IMR-90 (cell line): ENCODE results near the gene MAN2C1. TPM values are rescaled to one million over a fixed set of nuclear protein-coding genes. Genes with fewer than 3 reads are reported as not detected.

ENCODE experiments used
- ATAC-seq: fragments of 200-7000 bp; cut with Tn5 transposase; 2 replicates; pipeline ENCODE4 v1.9.1; 2020; ENCODE audit warnings: low read depth, mild to moderate bottlenecking, moderate library complexity
- BruUV-seq: library from RNA; stranded (reverse); fragments of 400-500 nt; replicated peaks from 2 replicates; lab custom pipeline; 2021; lab: Mats Ljungman, UMichigan
- CTCF ChIA-PET: fragments of 300-600 bp; formaldehyde crosslinking; extraction: SDS; loops from one replicate; lab custom pipeline; 2021; ENCODE audit warnings: antibody characterized with exemption; lab: Yijun Ruan, JAX
- POLR2A ChIA-PET: fragments of 300-600 bp; sonication (Branson Sonifier 250); formaldehyde crosslinking; loops from one replicate; lab custom pipeline; 2022; ENCODE audit warnings: antibody characterized with exemption; ENCODE audit not compliant: unreplicated experiment; lab: Charles Lee
- DNase-seq: peaks from one replicate; pipeline ENCODE4 v3.0.0; 2013
- H2AFZ ChIP-seq: replicated peaks from 2 replicates; pipeline ENCODE3; 2013; ENCODE audit warnings: low read length, mild to moderate bottlenecking; ENCODE audit not compliant: poor library complexity
- H2AK5ac ChIP-seq: 2 replicates; pipeline ENCODE4 v1.6.1; 2013; ENCODE audit warnings: low read depth, low read length, inconsistent platforms
- H2AK9ac ChIP-seq: replicated peaks from 2 replicates; pipeline ENCODE3; 2013; ENCODE audit warnings: mild to moderate bottlenecking, low read depth, low read length, moderate library complexity; ENCODE audit not compliant: poor library complexity
- H2BK120ac ChIP-seq: 2 replicates; pipeline ENCODE4 v1.6.1; 2013; ENCODE audit warnings: low read depth, low read length, inconsistent platforms
- H2BK15ac ChIP-seq: 3 replicates; pipeline ENCODE4 v1.6.1; 2013; ENCODE audit warnings: low read depth, low read length, inconsistent platforms
- H2BK20ac ChIP-seq: 2 replicates; pipeline ENCODE4 v1.6.1; 2013; ENCODE audit warnings: low read depth, mild to moderate bottlenecking, inconsistent platforms, low read length, moderate library complexity
- H2BK5ac ChIP-seq: 2 replicates; pipeline ENCODE4 v1.6.1; 2013; ENCODE audit warnings: mild to moderate bottlenecking, low read depth, low read length, inconsistent platforms; ENCODE audit not compliant: poor library complexity, severe bottlenecking
- H3K14ac ChIP-seq: replicated peaks from 2 replicates; pipeline ENCODE4 v1.6.1; 2013; ENCODE audit warnings: low read depth, low read length, inconsistent platforms
- H3K18ac ChIP-seq: 2 replicates; pipeline ENCODE4 v1.6.1; 2013; ENCODE audit warnings: low read depth, low read length, control low read depth
- H3K23ac ChIP-seq: 2 replicates; pipeline ENCODE4 v1.6.1; 2013; ENCODE audit warnings: low read depth, low read length, inconsistent platforms
- H3K27ac ChIP-seq: 2 replicates; pipeline ENCODE4 v1.5.1; 2013; ENCODE audit warnings: mild to moderate bottlenecking, control low read depth, low read length; ENCODE audit not compliant: insufficient read depth
- H3K27me3 ChIP-seq: 2 replicates; pipeline ENCODE4 v1.6.1; 2013; ENCODE audit warnings: low read length; ENCODE audit not compliant: control insufficient read depth, insufficient read depth
- H3K36me3 ChIP-seq: 2 replicates; pipeline ENCODE4 v1.6.1; 2013; ENCODE audit warnings: low read length, mixed read lengths; ENCODE audit not compliant: control insufficient read depth, insufficient read depth
- H3K4ac ChIP-seq: 2 replicates; pipeline ENCODE4 v1.6.1; 2013; ENCODE audit warnings: low read depth, low read length, inconsistent platforms
- H3K4me1 ChIP-seq: 2 replicates; pipeline ENCODE4 v1.6.1; 2013; ENCODE audit warnings: low read length, mixed read lengths; ENCODE audit not compliant: control insufficient read depth, insufficient read depth
- H3K4me2 ChIP-seq: 2 replicates; pipeline ENCODE4 v1.6.1; 2013; ENCODE audit warnings: low read depth, mild to moderate bottlenecking, control low read depth, low read length, moderate library complexity
- H3K4me3 ChIP-seq: 2 replicates; pipeline ENCODE4 v1.5.1; 2013; ENCODE audit warnings: low read depth, mild to moderate bottlenecking, control low read depth, low read length, moderate library complexity; ENCODE audit not compliant: insufficient read depth
- H3K56ac ChIP-seq: 2 replicates; pipeline ENCODE4 v1.6.1; 2013; ENCODE audit warnings: low read length, inconsistent platforms; ENCODE audit not compliant: insufficient read depth; ENCODE audit errors: extremely low read depth
- H3K79me1 ChIP-seq, 2 experiments: 2 replicates each; pipeline ENCODE4 v1.6.1; 2013; ENCODE audit warnings: low read length in 2 of 2, inconsistent platforms in 1 of 2, low read depth in 1 of 2
- H3K9ac ChIP-seq: 2 replicates; pipeline ENCODE4 v1.6.1; 2013; ENCODE audit warnings: low read depth, low read length, control low read depth
- H3K9me1 ChIP-seq: 2 replicates; pipeline ENCODE4 v1.6.1; 2013; ENCODE audit warnings: low read length, inconsistent platforms; ENCODE audit not compliant: insufficient read depth
- H3K9me3 ChIP-seq: 2 replicates; pipeline ENCODE4 v1.6.1; 2013; ENCODE audit warnings: low read length; ENCODE audit not compliant: control insufficient read depth, insufficient read depth
- H4K20me1 ChIP-seq: 2 replicates; pipeline ENCODE4 v1.6.1; 2013; ENCODE audit warnings: low read length, inconsistent platforms; ENCODE audit not compliant: insufficient read depth
- H4K5ac ChIP-seq: 2 replicates; pipeline ENCODE4 v1.6.1; 2013; ENCODE audit warnings: mild to moderate bottlenecking, low read depth, low read length, control low read depth
- H4K8ac ChIP-seq, 2 experiments: 2 replicates each; pipeline ENCODE4 v1.6.1; 2013; ENCODE audit warnings: low read depth in 2 of 2, low read length in 2 of 2, control low read depth in 1 of 2, inconsistent platforms in 1 of 2
- H4K91ac ChIP-seq: 2 replicates; pipeline ENCODE4 v1.6.1; 2013; ENCODE audit warnings: low read depth, low read length, inconsistent platforms; ENCODE audit not compliant: insufficient read depth
- CEBPB ChIP-seq: IDR thresholded peaks from 2 replicates; pipeline ENCODE4 v1.6.1; 2012; ENCODE audit warnings: low read depth, low read length, improper control_type of control experiment
- CHD1 ChIP-seq: IDR thresholded peaks from 2 replicates; pipeline ENCODE4 v1.6.1; 2012; ENCODE audit warnings: low read depth, low read length, improper control_type of control experiment
- FOS ChIP-seq: fragments of 150-350 bp; IDR thresholded peaks from 2 replicates; pipeline ENCODE4 v1.6.1; 2016; ENCODE audit warnings: low read depth, low read length
- MAFK ChIP-seq: IDR thresholded peaks from 2 replicates; pipeline ENCODE4 v1.6.1; 2012; ENCODE audit warnings: low read depth, low read length, improper control_type of control experiment
- MAZ ChIP-seq: IDR thresholded peaks from 2 replicates; pipeline ENCODE4 v1.6.1; 2012; ENCODE audit warnings: low read depth, mild to moderate bottlenecking, low read length, improper control_type of control experiment, moderate library complexity, borderline replicate concordance
- MXI1 ChIP-seq: IDR thresholded peaks from 2 replicates; pipeline ENCODE4 v1.6.1; 2012; ENCODE audit warnings: low read depth, mild to moderate bottlenecking, low read length, moderate library complexity, borderline replicate concordance
- NFE2L2 ChIP-seq: fragments of 150-350 bp; IDR thresholded peaks from 2 replicates; pipeline ENCODE4 v1.6.1; 2016; ENCODE audit warnings: low read depth, mild to moderate bottlenecking, low read length
- POLR2A ChIP-seq: IDR thresholded peaks from 2 replicates; pipeline ENCODE4 v1.6.1; 2012; ENCODE audit warnings: mild to moderate bottlenecking, low read depth, low read length
- RAD21 ChIP-seq: IDR thresholded peaks from 2 replicates; pipeline ENCODE4 v1.6.1; 2012; ENCODE audit warnings: low read length, improper control_type of control experiment
- RCOR1 ChIP-seq: IDR thresholded peaks from 2 replicates; pipeline ENCODE4 v1.6.1; 2012; ENCODE audit warnings: mild to moderate bottlenecking, low read length, improper control_type of control experiment; ENCODE audit not compliant: insufficient replicate concordance
- SMC3 ChIP-seq: fragments of 150-350 bp; IDR thresholded peaks from 2 replicates; pipeline ENCODE4 v1.6.1; 2016; ENCODE audit warnings: low read depth, mild to moderate bottlenecking, antibody characterized with exemption, low read length, moderate library complexity
- dilution Hi-C: fragments of 300-500 bp; cut with HindIII; formaldehyde crosslinking; loops from one replicate; pipeline ENCODE4 v1.14.3; 2018; ENCODE audit warnings: low sequenced_read_pairs; ENCODE audit not compliant: unreplicated experiment
- in situ Hi-C: fragments of 300-500 bp; cut with MboI; formaldehyde crosslinking; loops from 3 replicates; pipeline ENCODE4 v1.14.3; 2019; ENCODE audit warnings: low sequenced_read_pairs, inconsistent platforms, mixed read lengths
- intact Hi-C: fragments of 100-400 bp; cut with micrococcal nuclease; formaldehyde crosslinking; loops from 2 replicates; pipeline ENCODE4 v1.10.0; 2022
- polyA plus RNA-seq, 3 experiments: library from polyadenylated mRNA; depleted of rRNA; stranded (reverse); fragments of >200 nt; gene quantifications; 2 replicates each; pipeline ENCODE4 v1.2.3, GENCODE V29; 2012; ENCODE audit warnings: low replicate concordance in 1 of 3
- total RNA-seq: library from RNA; depleted of rRNA; stranded (reverse); fragments of >200 nt; gene quantifications from 2 replicates; pipeline ENCODE4 v1.2.3, GENCODE V29; 2012
- TF ChIP-seq, protein P1 (sequence below): fragments of 150-350 bp; IDR thresholded peaks from 2 replicates; pipeline ENCODE4 v1.6.1; 2017; ENCODE audit warnings: mild to moderate bottlenecking, antibody characterized with exemption, low read length, low read depth
- TF ChIP-seq, protein P2 (sequence below): fragments of 150-350 bp; IDR thresholded peaks from 2 replicates; pipeline ENCODE4 v1.6.1; 2016; ENCODE audit warnings: low read depth, mild to moderate bottlenecking, low read length, moderate library complexity, borderline replicate concordance

The MAN2C1 gene
- total and polyA plus RNA-seq, 2 of the 4 experiments (the other 2 are of a cell fraction) = 34.8 to 153 TPM

DNA sequence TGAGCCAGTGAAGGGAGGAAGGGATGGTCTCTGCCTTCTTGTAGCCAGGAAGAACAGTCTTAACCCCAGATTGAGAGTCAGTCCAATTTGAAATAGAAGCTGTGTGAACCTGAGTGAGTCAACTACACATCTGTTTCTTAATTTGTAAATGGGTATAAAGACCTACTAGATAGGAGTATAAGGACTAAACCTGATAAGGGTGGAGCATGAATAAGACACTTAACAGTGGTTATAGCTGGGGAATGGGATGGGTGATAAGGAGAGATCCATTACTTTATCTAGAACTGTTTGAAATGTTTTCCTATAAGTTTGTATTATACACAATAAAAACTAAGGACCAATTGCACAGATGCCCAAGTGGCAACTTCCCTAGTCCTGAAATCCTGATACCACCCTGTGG is 1.4 kb downstream of the MAN2C1 start:
- H3K36me3 ChIP-seq = peaks cover 46% of the 10 kb centered on the region
- H2AK9ac ChIP-seq = peak overlapping the region; percentile 98
- POLR2A ChIA-PET = interaction anchor here (0.6 kb wide), 1 partner anchor 10 kb away, joined by 7 read pairs; no protein-coding TSS in a partner anchor

More for the DNA sequence above, 1.4 kb downstream of the MAN2C1 start:
- H3K9me1 ChIP-seq = peaks cover 4% of the 10 kb centered on the region; the same call in 1 of the 2 replicates
- no peak overlapping the region for H2BK15ac ChIP-seq
- CTCF ChIA-PET = interaction anchor here (1.7 kb wide), 1 partner anchor 85 kb away, joined by 8 read pairs; the partner anchor contains the start of gene SIN3A
- H3K27me3 ChIP-seq = no peaks in the 10 kb centered on the region
- H3K79me1 ChIP-seq = peaks cover 38 to 56% of the 10 kb centered on the region in 2 experiments
- no peak overlapping the region for H3K27ac ChIP-seq
- no peak overlapping the region for H4K5ac ChIP-seq
- H3K4me1 ChIP-seq = peaks cover 4% of the 10 kb centered on the region
- no peak overlapping the region for H4K8ac ChIP-seq
- BruUV-seq = no TSS peak
- intact Hi-C loops (loop anchor here (5.0 kb wide), 1 partner anchor 315 kb away; no protein-coding TSS in a partner anchor), in situ Hi-C loops (no loop called here), dilution Hi-C loops (no loop called here)
- H3K4ac ChIP-seq = peak overlapping the region; percentile 12; the same call in 1 of the 2 replicates
- H3K23ac ChIP-seq = no peak overlapping the region
- peak overlapping the region; percentile 95; the same call in 1 of the 2 replicates for H2AK5ac ChIP-seq
- H2BK20ac ChIP-seq = no peak overlapping the region
- no peak for ATAC-seq
- no peak for DNase-seq
- H4K20me1 ChIP-seq = peaks cover 16% of the 10 kb centered on the region; the same call in 1 of the 2 replicates
- no peak overlapping the region for H2BK5ac ChIP-seq
- H3K9ac ChIP-seq = no peak overlapping the region
- no peak overlapping the region for H2BK120ac ChIP-seq
- H3K14ac ChIP-seq = no peak overlapping the region
- no peak overlapping the region for H2AFZ ChIP-seq
- H3K4me3 ChIP-seq = no peak overlapping the region
- H3K56ac ChIP-seq = no peak overlapping the region
- H3K4me2 ChIP-seq = no peak overlapping the region; the same call in 1 of the 2 replicates
- H3K9me3 ChIP-seq = no peaks in the 10 kb centered on the region
- no peak overlapping the region for H3K18ac ChIP-seq
- H4K91ac ChIP-seq = no peak overlapping the region
- TF ChIP-seq MAFK = no peak
- TF ChIP-seq RCOR1 = no peak
- TF ChIP-seq, protein P1, sequence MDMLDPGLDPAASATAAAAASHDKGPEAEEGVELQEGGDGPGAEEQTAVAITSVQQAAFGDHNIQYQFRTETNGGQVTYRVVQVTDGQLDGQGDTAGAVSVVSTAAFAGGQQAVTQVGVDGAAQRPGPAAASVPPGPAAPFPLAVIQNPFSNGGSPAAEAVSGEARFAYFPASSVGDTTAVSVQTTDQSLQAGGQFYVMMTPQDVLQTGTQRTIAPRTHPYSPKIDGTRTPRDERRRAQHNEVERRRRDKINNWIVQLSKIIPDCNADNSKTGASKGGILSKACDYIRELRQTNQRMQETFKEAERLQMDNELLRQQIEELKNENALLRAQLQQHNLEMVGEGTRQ = no peak
- TF ChIP-seq NFE2L2 = no peak
- TF ChIP-seq, protein P2, sequence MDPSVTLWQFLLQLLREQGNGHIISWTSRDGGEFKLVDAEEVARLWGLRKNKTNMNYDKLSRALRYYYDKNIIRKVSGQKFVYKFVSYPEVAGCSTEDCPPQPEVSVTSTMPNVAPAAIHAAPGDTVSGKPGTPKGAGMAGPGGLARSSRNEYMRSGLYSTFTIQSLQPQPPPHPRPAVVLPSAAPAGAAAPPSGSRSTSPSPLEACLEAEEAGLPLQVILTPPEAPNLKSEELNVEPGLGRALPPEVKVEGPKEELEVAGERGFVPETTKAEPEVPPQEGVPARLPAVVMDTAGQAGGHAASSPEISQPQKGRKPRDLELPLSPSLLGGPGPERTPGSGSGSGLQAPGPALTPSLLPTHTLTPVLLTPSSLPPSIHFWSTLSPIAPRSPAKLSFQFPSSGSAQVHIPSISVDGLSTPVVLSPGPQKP = no peak
- no peak for TF ChIP-seq CEBPB
- TF ChIP-seq POLR2A = no peak
- no peak for TF ChIP-seq CHD1
- no peak for TF ChIP-seq MAZ
- no peak for TF ChIP-seq FOS
- TF ChIP-seq SMC3 = no peak
- TF ChIP-seq MXI1 = no peak
- no peak for TF ChIP-seq RAD21
